GM15510 (cell line): ENCODE results near the gene SLC48A1.

Source experiments
- POLR2A ChIP-seq: IDR thresholded peaks from 3 replicates; pipeline ENCODE4 v1.6.1; 2011; ENCODE audit warnings: borderline replicate concordance; ENCODE audit not compliant: insufficient read length; ENCODE audit errors: extremely low read depth

The SLC48A1 gene

GRCh38 chr12:47787596-47788319 is 14.7 kb downstream of the SLC48A1 start:
- TF ChIP-seq POLR2A = no peak

GRCh38 chr12:47789141-47789540 is 16.1 kb downstream of the SLC48A1 start:
- no peak for TF ChIP-seq POLR2A

GRCh38 chr12:47789712-47790489 is 16.9 kb downstream of the SLC48A1 start:
- no peak for TF ChIP-seq POLR2A

GRCh38 chr12:47790676-47791350 is 17.8 kb downstream of the SLC48A1 start:
- no peak for TF ChIP-seq POLR2A

GRCh38 chr12:47791351-47791746 is 18.3 kb downstream of the SLC48A1 start:
- no peak for TF ChIP-seq POLR2A

DNA sequence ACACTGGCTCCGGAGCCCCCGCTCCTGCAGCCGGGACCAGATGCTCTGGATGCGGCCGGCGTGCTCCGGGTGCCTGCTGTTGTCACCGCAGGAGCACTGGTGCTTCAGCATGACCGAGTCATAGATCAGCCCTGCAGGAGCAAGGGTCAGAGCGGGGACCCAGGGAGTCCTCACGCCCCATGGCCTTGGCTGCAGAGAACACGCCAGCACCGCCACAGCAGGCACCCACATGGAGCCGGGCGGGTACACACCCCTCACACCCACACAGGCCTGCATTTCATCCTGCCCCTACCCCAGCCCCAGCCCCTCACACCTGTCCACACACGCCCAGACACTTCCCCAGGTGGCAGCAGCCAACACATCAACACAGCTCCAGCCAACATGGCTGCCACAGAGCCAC is 18.8 kb downstream of the SLC48A1 start:
- no peak for TF ChIP-seq POLR2A

- TF ChIP-seq POLR2A = no peak
These were observed 20.1 kb downstream of the SLC48A1 start for GRCh38 chr12:47793015-47793681.

DNA sequence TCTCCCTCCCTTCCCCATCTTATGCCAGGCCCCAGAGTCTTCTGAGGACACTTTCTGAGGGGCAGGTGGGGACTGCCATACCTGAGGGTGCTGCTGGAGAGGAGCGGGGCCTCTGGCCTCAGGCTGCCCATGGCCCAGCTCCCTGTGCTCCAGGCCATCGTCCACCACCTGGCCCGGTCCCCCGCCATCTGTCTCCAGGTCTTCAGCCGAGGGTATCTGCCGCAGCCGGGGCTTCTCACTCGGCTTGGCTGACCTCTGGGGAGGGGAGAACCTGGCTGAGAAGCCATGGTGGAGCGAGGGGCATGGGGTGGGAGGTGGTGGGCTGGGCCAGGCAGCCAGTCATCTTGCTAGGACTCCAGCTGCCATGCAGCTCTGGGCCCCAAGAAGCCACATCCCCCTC is 21.6 kb downstream of the SLC48A1 start:
- no peak for TF ChIP-seq POLR2A

DNA sequence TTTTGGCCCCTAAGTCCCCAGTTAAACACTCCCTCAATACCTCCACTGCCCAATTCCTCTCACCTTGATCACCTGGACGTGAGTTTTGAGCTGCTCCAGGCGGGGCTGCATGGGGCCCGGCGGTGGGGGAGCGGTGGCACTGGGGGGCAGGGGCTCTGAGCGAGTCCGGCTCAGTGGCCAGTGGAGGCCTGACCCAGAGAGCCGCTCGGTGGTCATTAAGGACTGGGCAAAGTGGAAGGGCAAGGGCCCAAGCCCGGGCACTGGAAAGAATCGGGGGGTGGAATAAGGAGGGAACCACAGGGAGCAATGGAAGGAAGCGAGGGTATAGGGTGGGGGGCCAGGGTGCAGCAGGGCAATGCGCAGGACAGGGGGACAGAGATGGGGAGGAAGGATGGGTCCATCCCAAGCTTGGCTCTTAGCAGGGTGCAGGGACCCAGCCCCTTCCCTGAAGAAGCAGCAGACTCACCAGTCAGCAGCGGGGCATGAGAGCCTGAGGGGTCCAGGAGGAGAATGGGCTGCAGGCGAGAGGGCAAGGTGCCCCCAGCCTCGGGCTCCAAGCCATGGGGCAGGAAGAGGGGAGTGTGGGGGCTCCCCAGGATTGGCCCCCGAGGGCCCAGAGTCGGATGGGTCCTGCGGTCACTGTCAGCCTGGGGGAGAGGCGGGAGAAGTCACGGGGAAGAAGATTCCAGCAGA is 22.2 kb downstream of the SLC48A1 start:
- no peak for TF ChIP-seq POLR2A

DNA sequence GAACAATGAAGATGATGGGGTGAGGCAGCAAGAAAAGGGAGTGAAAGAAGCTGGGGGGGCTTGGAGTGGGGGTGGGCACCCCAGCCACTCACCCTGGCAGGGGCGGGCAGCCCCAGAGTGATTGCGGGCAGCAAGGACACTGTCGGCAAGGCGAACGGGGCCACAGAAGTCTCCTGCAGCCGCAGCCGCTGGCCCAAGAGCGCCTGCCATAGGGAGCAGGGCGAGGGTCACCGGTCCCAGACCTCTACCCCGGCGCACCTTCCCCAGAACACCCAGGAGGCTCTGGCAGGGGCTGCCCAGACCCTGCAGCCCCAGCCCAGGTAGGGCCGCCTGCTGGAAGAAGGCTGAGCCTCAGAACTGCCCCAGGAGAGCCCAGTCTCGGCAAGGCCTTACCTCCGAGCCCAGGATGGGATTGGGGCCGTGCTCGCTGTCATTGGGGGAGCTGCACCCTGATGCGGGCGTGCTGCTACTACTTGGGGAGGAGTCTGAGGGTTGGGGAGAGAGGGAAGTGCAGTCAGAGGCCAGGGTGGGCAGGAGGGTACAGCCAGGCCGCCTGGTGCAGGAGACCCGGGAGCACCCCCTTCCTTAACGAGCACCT is 22.9 kb downstream of the SLC48A1 start:
- no peak for TF ChIP-seq POLR2A

DNA sequence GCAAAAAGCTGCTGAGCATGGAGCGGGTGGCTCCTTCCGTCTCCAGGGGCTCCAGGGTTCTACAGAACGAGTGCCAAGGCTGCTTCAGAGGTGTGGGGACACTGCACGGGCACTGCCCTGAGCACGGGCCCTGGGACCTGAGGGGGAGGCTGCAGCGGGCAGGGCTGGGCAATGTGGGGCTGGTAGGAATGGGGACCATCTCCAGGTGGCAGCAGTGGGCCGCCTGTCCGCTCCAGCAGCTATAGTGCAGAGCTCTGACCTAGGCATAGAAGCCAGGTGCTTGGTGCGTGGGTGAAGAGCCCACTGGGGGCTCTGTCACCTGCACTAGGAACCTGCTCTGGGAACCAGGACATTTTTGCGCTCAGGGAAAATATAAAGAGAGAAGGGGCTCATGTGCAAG is 24.4 kb downstream of the SLC48A1 start:
- no peak for TF ChIP-seq POLR2A

DNA sequence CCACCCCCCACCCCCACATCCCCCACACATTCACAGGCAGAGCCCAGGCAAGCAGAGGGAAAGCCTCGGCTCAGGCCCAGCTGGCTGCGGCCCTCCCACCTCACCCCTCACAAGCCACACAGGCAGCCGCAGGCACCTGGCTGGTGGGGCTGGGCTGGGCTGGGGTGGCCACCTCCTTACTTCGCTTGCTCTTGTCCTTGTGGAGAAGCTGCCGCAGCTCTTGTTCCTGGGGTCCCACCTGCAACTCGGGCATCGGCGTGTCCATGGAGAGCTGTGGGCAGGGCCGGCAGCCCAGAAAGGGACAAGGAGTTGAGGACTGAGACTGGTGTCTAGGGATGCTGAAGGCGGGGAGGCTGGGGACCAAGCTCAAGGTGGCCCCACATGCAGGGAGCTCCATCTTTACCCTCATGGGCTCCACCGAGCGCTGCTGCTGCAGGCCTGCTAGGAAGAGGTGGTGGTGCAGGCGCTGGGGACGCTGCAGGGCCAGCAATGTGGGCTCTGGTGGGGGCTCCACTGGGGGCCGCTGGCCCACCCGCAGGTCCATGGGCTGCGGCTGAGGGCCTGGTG is 25.4 kb downstream of the SLC48A1 start:
- TF ChIP-seq POLR2A = no peak

DNA sequence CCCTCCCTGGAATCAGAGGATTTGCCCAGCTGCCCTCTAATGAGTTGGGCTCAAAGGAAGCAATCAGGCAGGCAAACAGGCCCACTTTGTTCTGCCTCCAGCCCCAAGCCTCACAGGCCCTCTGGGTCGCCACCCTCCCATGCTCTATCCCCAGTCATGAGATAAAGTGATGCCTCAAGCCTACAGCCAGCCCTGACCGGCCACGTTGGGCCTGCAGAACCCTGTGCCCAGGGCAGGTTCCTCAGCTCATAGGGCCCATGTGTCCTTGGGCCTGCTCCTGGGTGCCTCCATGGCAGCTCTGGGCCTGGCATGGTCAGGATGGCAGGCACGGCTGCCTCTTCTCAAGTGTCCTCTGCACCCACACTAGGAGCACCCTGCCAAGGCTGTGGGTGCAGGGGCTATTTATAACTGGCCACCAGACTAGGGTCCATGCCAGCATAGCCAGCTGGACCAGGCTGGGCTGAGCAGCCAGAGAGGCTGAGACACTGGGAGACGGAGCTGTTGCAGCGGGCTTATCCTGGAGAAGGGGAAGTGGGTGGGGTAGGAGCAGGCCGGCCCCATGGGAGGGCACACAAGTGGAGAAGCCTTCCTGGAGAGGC is 26.4 kb downstream of the SLC48A1 start:
- TF ChIP-seq POLR2A = no peak
